SK-N-SH (cell line): ENCODE results near the gene KRT14. TPM values are rescaled to one million over a fixed set of nuclear protein-coding genes. Genes with fewer than 3 reads are reported as not detected.

Experiments
- CTCF ChIA-PET: fragments of 300-600, 350-600 bp; formaldehyde crosslinking; extraction: SDS; loops from one replicate; lab custom pipeline; 2021; lab: Yijun Ruan, JAX
- POLR2A ChIA-PET: fragments of 350-600 bp; sonication (Branson Sonifier 250); formaldehyde crosslinking; extraction: SDS; loops from one replicate; lab custom pipeline; 2020; ENCODE audit warnings: antibody characterized with exemption, inconsistent platforms; lab: Yijun Ruan, JAX
- DNase-seq: peaks from one replicate; pipeline ENCODE4 v3.0.0; 2012
- H2AFZ ChIP-seq: fragments of 200-600 bp; sonication (generic); 2 replicates; pipeline ENCODE4 v1.8.1; 2016; ENCODE audit warnings: antibody characterized with exemption, mild to moderate bottlenecking, low read depth
- H3F3A ChIP-seq: fragments of 200-600 bp; sonication (generic); replicated peaks from 2 replicates; pipeline ENCODE3; 2016; ENCODE audit warnings: antibody characterized with exemption, mild to moderate bottlenecking; ENCODE audit not compliant: insufficient read depth
- H3K27ac ChIP-seq, 2 experiments: fragments of 200-500 bp in 1 of 2; fragments of 200-600 bp in 1 of 2; sonication (Bioruptor generic) in 1 of 2; sonication (generic), shearing (Covaris generic) in 1 of 2; 2 replicates each; pipeline versions ENCODE4 v1.5.1 to v1.6.1; 2014 to 2016; ENCODE audit warnings: low read depth in 2 of 2, inconsistent platforms in 1 of 2, low read length in 1 of 2, mild to moderate bottlenecking in 1 of 2, mixed read lengths in 1 of 2
- H3K27me3 ChIP-seq: fragments of 200-600 bp; sonication (generic), shearing (Covaris generic); 2 replicates; pipeline ENCODE4 v1.6.1; 2016; ENCODE audit warnings: mixed run types; ENCODE audit not compliant: insufficient read depth
- H3K36me3 ChIP-seq, 2 experiments: fragments of 200-500 bp in 1 of 2; fragments of 200-600 bp in 1 of 2; sonication (Bioruptor generic) in 1 of 2; sonication (generic) in 1 of 2; replicated peaks in 1 of 2; 2 replicates each; pipeline versions ENCODE3 to v1.5.1; 2014 to 2016; ENCODE audit warnings: low read length in 1 of 2, mild to moderate bottlenecking in 1 of 2; ENCODE audit not compliant: insufficient read depth in 2 of 2, control insufficient read depth in 1 of 2
- H3K4me1 ChIP-seq, 2 experiments: fragments of 200-500 bp in 1 of 2; fragments of 200-600 bp in 1 of 2; sonication (Bioruptor generic) in 1 of 2; sonication (generic), shearing (Covaris generic) in 1 of 2; 2 replicates each; pipeline versions ENCODE4 v1.5.1 to v1.6.1; 2014 to 2016; ENCODE audit warnings: low read depth in 1 of 2, low read length in 1 of 2, mixed run types in 1 of 2; ENCODE audit not compliant: insufficient read depth in 2 of 2, control insufficient read depth in 1 of 2
- H3K4me2 ChIP-seq: fragments of 200-600 bp; sonication (generic), shearing (Covaris generic); 2 replicates; pipeline ENCODE4 v1.6.1; 2017; ENCODE audit warnings: mixed run types
- H3K4me3 ChIP-seq, 2 experiments: fragments of 200-500 bp in 1 of 2; fragments of 200-600 bp in 1 of 2; sonication (Bioruptor generic) in 1 of 2; sonication (generic), shearing (Covaris generic) in 1 of 2; 2 replicates each; pipeline versions ENCODE4 v1.5.1 to v1.8.1; 2014 to 2016; ENCODE audit warnings: low read depth in 2 of 2, inconsistent platforms in 1 of 2, low read length in 1 of 2, mild to moderate bottlenecking in 1 of 2, mixed read lengths in 1 of 2, moderate library complexity in 1 of 2
- H3K79me2 ChIP-seq: fragments of 200-600 bp; sonication (generic); 2 replicates; pipeline ENCODE4 v1.8.1; 2017; ENCODE audit warnings: mild to moderate bottlenecking; ENCODE audit not compliant: insufficient read depth
- H3K9ac ChIP-seq: fragments of 200-600 bp; sonication (generic); 2 replicates; pipeline ENCODE4 v1.6.1; 2017; ENCODE audit warnings: mixed run types
- H3K9me2 ChIP-seq: fragments of 200-600 bp; sonication (generic); 2 replicates; pipeline ENCODE4 v1.6.1; 2017; ENCODE audit warnings: mixed run types
- H3K9me3 ChIP-seq: fragments of 200-600 bp; sonication (generic); 2 replicates; pipeline ENCODE4 v1.6.1; 2017; ENCODE audit warnings: mixed run types, mild to moderate bottlenecking, moderate library complexity
- H4K20me1 ChIP-seq: fragments of 200-600 bp; sonication (generic); 2 replicates; pipeline ENCODE4 v1.6.1; 2017; ENCODE audit warnings: mild to moderate bottlenecking, mixed run types; ENCODE audit not compliant: insufficient read depth
- EP300 ChIP-seq, 2 experiments: IDR thresholded peaks; 2 replicates each; pipeline versions ENCODE4 v1.4.0 to v1.6.1; 2012; ENCODE audit warnings: borderline replicate concordance in 1 of 2, low read depth in 1 of 2, low read length in 1 of 2
- EZH2phosphoT487 ChIP-seq: fragments of 200-600 bp; sonication (generic); IDR thresholded peaks from 2 replicates; pipeline ENCODE4 v1.6.1; 2017; ENCODE audit warnings: low read depth, mixed run types, mild to moderate bottlenecking, antibody characterized with exemption, moderate library complexity, borderline replicate concordance
- JUND ChIP-seq: IDR thresholded peaks from 2 replicates; pipeline ENCODE4 v1.4.0; 2012
- MEF2A ChIP-seq: IDR thresholded peaks from 2 replicates; pipeline ENCODE4 v1.4.0; 2012; ENCODE audit warnings: low read depth, borderline replicate concordance
- NFIC ChIP-seq: IDR thresholded peaks from 2 replicates; pipeline ENCODE4 v1.4.0; 2012; ENCODE audit warnings: borderline replicate concordance
- NRF1 ChIP-seq: IDR thresholded peaks from 2 replicates; pipeline ENCODE4 v1.6.1; 2012; ENCODE audit warnings: low read depth, mild to moderate bottlenecking, low read length
- PBX3 ChIP-seq: IDR thresholded peaks from 2 replicates; pipeline ENCODE4; 2012
- RXRA ChIP-seq: IDR thresholded peaks from 2 replicates; pipeline ENCODE4 v1.4.0; 2012; ENCODE audit warnings: low read depth, mild to moderate bottlenecking, borderline replicate concordance
- TCF12 ChIP-seq: IDR thresholded peaks from 2 replicates; pipeline ENCODE4 v1.4.0; 2012
- TEAD4 ChIP-seq: IDR thresholded peaks from 2 replicates; pipeline ENCODE4 v1.4.0; 2012; ENCODE audit warnings: mild to moderate bottlenecking, borderline replicate concordance; ENCODE audit not compliant: insufficient read depth
- USF1 ChIP-seq: IDR thresholded peaks from 2 replicates; pipeline ENCODE4 v1.4.0; 2012; ENCODE audit warnings: low read depth, borderline replicate concordance
- USF2 ChIP-seq: fragments of 150-350 bp; IDR thresholded peaks from 2 replicates; pipeline ENCODE4 v1.6.1; 2017; ENCODE audit warnings: antibody characterized with exemption, low read length, low read depth, borderline replicate concordance
- ZBTB33 ChIP-seq: IDR thresholded peaks from 2 replicates; pipeline ENCODE4 v1.4.0; 2012; ENCODE audit warnings: low read depth, borderline replicate concordance
- WGBS: methylation state at CpG from one replicate; pipeline ENCODE4 v1.1.6; 2017; ENCODE audit warnings: low lambda C conversion rate; 5-methylcytosine and 5-hydroxymethylcytosine counted together
- polyA plus RNA-seq, 3 experiments: library from polyadenylated mRNA; depleted of rRNA; stranded (reverse); fragments of >200 nt; gene quantifications; 2 replicates each; pipeline ENCODE4 v1.2.3, GENCODE V29; 2012

KRT14 gene
- polyA plus RNA-seq, 1 of the 3 experiments (the other 2 are of a cell fraction) = not detected

GRCh38 chr17:41537614-41537954 is 49.1 kb downstream of the KRT14 start (continued):
- TF ChIP-seq NRF1 (no peak), TCF12 (no peak), EP300 (IDR thresholded peaks at IDR 0.05; ENCODE audit: borderline replicate concordance in 1 of 2, low read depth in 1 of 2, low read length in 1 of 2) (no peak), RXRA (no peak), JUND (no peak)

- no peak overlapping the region for H3K9ac ChIP-seq
- no peak overlapping the region for H2AFZ ChIP-seq
- H3K79me2 ChIP-seq = no peaks in the 10 kb centered on the region
- no peak overlapping the region for H3K4me3 ChIP-seq
- ChIA-PET CTCF (interaction anchor here (0.8 to 5.4 kb wide), 7 partner anchors 7 to 126 kb away, joined by 3 to 76 read pairs (median 4); partner anchors contain the start of genes KRT15 and KRT19), POLR2A (no interaction called here)
- peaks cover 18% of the 10 kb centered on the region for H3F3A ChIP-seq
- H3K9me3 ChIP-seq = no peaks in the 10 kb centered on the region
- H3K27ac ChIP-seq = peak overlapping the region in 1 of 2 experiments; percentile 7; a peak in 1 of 4 replicates
- H3K27me3 ChIP-seq = no peaks in the 10 kb centered on the region
- H3K4me2 ChIP-seq = no peak overlapping the region
- no peaks in the 10 kb centered on the region for H4K20me1 ChIP-seq
- no peaks in the 10 kb centered on the region for H3K9me2 ChIP-seq
- TF ChIP-seq TCF12 (no peak), USF2 (no peak), MEF2A (no peak), EZH2phosphoT487 (no peak)
- no peak for DNase-seq
- peaks cover 17 to 43% of the 10 kb centered on the region in 2 experiments; a peak in 3 of 4 replicates for H3K4me1 ChIP-seq
- H3K36me3 ChIP-seq = no peaks in the 10 kb centered on the region
- WGBS = 100% methylated on average over 2 of the region's 7 CpGs
These were observed 49.7 kb downstream of the KRT14 start for GRCh38 chr17:41536741-41537613.

- Histone ChIP-seq H3F3A (peaks cover 19% of the 10 kb centered on the region), H3K9me2 (no peaks in the 10 kb centered on the region), H2AFZ (no peak overlapping the region), H3K9me3 (no peaks in the 10 kb centered on the region), H3K79me2 (no peaks in the 10 kb centered on the region), H3K4me3 (no peak overlapping the region), H3K36me3 (no peaks in the 10 kb centered on the region), H3K4me2 (no peak overlapping the region), H3K9ac (no peak overlapping the region), H4K20me1 (no peaks in the 10 kb centered on the region), H3K27ac (no peak overlapping the region), H3K27me3 (no peaks in the 10 kb centered on the region), H3K4me1 (peaks cover 22 to 52% of the 10 kb centered on the region in 2 experiments)
- WGBS = 91% methylated on average over 9 of the region's 15 CpGs
- POLR2A ChIA-PET = no interaction called here
- TF ChIP-seq ZBTB33 = no peak
- no peak for TF ChIP-seq JUND
- no peak for TF ChIP-seq TEAD4
- no peak for TF ChIP-seq USF1
- no peak for TF ChIP-seq NFIC
- no peak for TF ChIP-seq PBX3
- no peak for TF ChIP-seq USF2
- DNase-seq = no peak
- CTCF ChIA-PET = interaction anchor here (0.7 to 5.4 kb wide), 7 partner anchors 11 to 130 kb away, joined by 3 to 76 read pairs (median 7); partner anchors contain the start of gene KRT15
These were observed 50.8 kb downstream of the KRT14 start for GRCh38 chr17:41535764-41536481.
